ENCODE measurements around the gene DGCR8.

Gene DGCR8

GRCh38 chr22:20135806-20136602 lies 56.0 kb downstream of the DGCR8 start:
- no peak for TF ChIP-seq CTCF (IDR thresholded peaks at IDR 0.05; ENCODE audit: borderline replicate concordance, control extremely low read depth, extremely low read depth, insufficient read depth, missing control alignments)
- no peak for DNase-seq (ENCODE audit: low spot score)
- in situ Hi-C loops (cut with MboI; ENCODE audit: low sequenced_read_pairs, unreplicated experiment): no loop called here

GRCh38 chr22:20136603-20136873 lies 56.5 kb downstream of the DGCR8 start:
- in situ Hi-C loops (cut with MboI; ENCODE audit: low sequenced_read_pairs, unreplicated experiment): no loop called here
- TF ChIP-seq CTCF (IDR thresholded peaks at IDR 0.05; ENCODE audit: borderline replicate concordance, control extremely low read depth, extremely low read depth, insufficient read depth, missing control alignments): no peak
- no peak for DNase-seq (ENCODE audit: low spot score)

- in situ Hi-C loops (cut with MboI; ENCODE audit: low sequenced_read_pairs, unreplicated experiment): no loop called here
- TF ChIP-seq CTCF (IDR thresholded peaks at IDR 0.05; ENCODE audit: borderline replicate concordance, control extremely low read depth, extremely low read depth, insufficient read depth, missing control alignments): no peak
- DNase-seq (ENCODE audit: low spot score): no peak
Observed at GRCh38 chr22:20137113-20137512, 57.1 kb downstream of the DGCR8 start.

GRCh38 chr22:20137671-20138416 lies 57.8 kb downstream of the DGCR8 start:
- TF ChIP-seq CTCF (IDR thresholded peaks at IDR 0.05; ENCODE audit: borderline replicate concordance, control extremely low read depth, extremely low read depth, insufficient read depth, missing control alignments): no peak
- DNase-seq (ENCODE audit: low spot score): no peak
- in situ Hi-C loops (cut with MboI; ENCODE audit: low sequenced_read_pairs, unreplicated experiment): no loop called here

- no peak for DNase-seq (ENCODE audit: low spot score)
- in situ Hi-C loops (cut with MboI; ENCODE audit: low sequenced_read_pairs, unreplicated experiment): no loop called here
Observed at GRCh38 chr22:20138417-20138738, 58.3 kb downstream of the DGCR8 start.

GRCh38 chr22:20138868-20139267 lies 58.8 kb downstream of the DGCR8 start:
- no peak for DNase-seq (ENCODE audit: low spot score)
- in situ Hi-C loops (cut with MboI; ENCODE audit: low sequenced_read_pairs, unreplicated experiment): no loop called here
- no peak for TF ChIP-seq CTCF (IDR thresholded peaks at IDR 0.05; ENCODE audit: borderline replicate concordance, control extremely low read depth, extremely low read depth, insufficient read depth, missing control alignments)

More at GRCh38 chr22:20138417-20138738, 58.3 kb downstream of the DGCR8 start:
- TF ChIP-seq CTCF (IDR thresholded peaks at IDR 0.05; ENCODE audit: borderline replicate concordance, control extremely low read depth, extremely low read depth, insufficient read depth, missing control alignments): no peak
